HG03103 (cell line): ENCODE measurements around the gene CPEB3.
"Not testable (repeated sequence)": the region's sequence is repeated elsewhere in the genome, so short reads cannot be mapped to it uniquely, and the experiment has no call there.

Source experiments
- ATAC-seq: cut with Tn5 transposase; IDR thresholded peaks from one replicate; pipeline ENCODE4 v1.9.1; 2021; ENCODE audit warnings: low read depth; ENCODE audit not compliant: unreplicated experiment

CPEB3 gene

DNA sequence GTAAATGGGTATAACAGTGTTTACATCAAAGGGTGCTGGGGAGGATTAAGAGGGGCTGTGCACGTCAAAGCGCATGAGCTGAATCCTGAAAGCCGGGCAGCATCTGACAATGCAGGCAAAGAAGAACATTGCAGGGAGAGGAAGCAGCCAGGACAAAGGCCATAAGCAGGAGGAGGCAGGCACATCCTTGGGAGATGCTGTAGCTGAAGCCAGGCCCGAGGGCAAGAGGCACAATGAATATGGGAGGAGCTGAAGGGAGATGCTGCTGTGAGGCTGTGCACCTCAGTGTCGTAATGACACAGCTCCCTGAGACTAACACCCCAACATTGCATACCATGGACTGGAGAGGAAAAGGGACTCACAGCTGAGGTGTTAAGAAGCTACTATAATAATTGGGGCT is 238.1 kb downstream of the CPEB3 start:
- no peak for ATAC-seq

DNA sequence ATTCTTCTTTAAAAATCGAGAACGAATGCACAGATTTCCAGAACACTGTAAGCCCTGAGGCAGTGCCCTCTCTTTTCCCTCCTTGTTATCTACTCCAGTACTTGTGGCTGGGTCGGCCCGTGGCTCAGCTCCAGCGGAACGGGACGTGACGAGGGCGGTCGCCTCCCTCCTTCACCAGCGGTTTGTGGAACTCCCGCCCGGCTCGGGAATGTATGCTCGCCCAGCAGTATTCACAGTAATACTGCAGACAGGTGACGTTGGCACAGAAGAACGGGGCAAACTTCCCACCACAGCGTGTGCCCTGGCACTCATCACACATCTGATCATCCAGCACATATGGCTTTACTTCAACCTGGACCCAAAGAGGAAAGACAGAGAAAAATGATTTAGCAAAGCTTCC is 238.8 kb downstream of the CPEB3 start:
- no peak for ATAC-seq

- ATAC-seq: no peak
Measured at GRCh38 chr10:92047215-92047614, 243.7 kb downstream of the CPEB3 start.

DNA sequence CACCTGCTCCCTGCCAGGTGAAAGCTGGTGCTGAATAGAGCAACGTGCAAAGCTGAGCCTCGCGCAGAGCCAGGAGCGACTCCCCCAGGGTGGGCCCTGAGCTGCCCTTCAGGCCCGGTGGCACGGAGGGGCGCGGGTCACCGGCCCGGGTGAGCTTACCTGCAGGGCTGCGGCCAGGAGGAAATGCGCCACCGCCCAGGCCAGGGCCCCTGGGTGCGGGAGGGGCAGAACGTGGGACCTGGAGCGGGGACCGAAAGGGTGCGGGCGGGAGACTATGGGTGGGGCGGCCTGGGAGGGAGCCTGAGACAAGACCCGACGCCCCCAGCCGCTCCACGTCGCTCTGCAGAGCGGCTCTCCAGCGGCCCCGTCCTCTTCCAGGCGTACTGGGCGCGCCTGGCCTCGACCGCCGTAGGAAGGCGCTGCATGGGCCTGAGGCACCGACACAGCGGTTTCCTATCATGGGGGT is 245.2 kb downstream of the CPEB3 start:
- ATAC-seq: no peak

GRCh38 chr10:92042541-92042940 is 248.3 kb downstream of the CPEB3 start:
- no peak for ATAC-seq

GRCh38 chr10:92038949-92039348 is 251.9 kb downstream of the CPEB3 start:
- ATAC-seq: no peak

- not testable (repeated sequence) for ATAC-seq
Measured at GRCh38 chr10:92033070-92033469, 257.8 kb downstream of the CPEB3 start.

GRCh38 chr10:92031580-92031979 is 259.3 kb downstream of the CPEB3 start:
- no peak for ATAC-seq

DNA sequence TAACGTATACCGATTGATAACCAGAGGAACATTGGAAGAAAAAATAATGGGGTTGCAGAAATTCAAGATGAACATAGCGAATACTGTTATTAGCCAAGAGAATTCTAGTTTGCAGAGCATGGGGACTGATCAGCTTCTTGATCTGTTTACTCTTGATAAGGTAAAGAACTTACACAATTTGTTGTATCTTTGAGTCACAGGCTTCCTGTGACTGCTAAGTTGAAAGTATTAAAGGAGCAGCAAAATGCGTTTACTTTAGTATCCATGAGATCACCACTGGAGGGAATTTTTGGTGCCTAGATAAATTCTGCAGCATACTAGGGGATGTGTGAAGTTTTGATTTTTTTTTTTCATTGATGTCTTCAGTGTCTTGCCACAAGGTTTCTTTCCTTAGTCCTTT is 263.7 kb downstream of the CPEB3 start:
- ATAC-seq: no peak

DNA sequence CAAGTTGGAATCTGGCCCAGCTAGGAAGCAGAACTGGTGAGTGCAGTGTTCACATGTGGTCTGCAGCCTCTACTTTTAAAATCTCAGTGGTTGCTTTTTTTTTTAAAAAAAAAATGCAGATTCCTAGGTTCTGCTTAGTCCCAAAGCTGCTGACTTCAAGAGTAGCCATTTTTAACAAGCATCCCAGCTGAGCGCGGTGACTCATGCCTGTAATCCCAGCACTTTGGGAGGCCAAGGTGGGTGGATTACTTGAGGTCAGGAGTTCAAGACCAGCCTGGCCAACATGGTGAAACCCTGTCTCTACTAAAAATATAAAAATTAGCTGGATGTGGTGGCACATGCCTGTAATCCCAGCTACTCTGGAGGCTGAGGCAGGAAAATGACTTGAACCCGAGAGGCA is 265.5 kb downstream of the CPEB3 start:
- ATAC-seq: not testable (repeated sequence)

- ATAC-seq: no peak
Measured at GRCh38 chr10:92024700-92025099, 266.2 kb downstream of the CPEB3 start.

GRCh38 chr10:92014620-92015019 is 276.3 kb downstream of the CPEB3 start:
- no peak for ATAC-seq

- ATAC-seq: no peak
Measured at GRCh38 chr10:92011560-92012214, 279.2 kb downstream of the CPEB3 start.

DNA sequence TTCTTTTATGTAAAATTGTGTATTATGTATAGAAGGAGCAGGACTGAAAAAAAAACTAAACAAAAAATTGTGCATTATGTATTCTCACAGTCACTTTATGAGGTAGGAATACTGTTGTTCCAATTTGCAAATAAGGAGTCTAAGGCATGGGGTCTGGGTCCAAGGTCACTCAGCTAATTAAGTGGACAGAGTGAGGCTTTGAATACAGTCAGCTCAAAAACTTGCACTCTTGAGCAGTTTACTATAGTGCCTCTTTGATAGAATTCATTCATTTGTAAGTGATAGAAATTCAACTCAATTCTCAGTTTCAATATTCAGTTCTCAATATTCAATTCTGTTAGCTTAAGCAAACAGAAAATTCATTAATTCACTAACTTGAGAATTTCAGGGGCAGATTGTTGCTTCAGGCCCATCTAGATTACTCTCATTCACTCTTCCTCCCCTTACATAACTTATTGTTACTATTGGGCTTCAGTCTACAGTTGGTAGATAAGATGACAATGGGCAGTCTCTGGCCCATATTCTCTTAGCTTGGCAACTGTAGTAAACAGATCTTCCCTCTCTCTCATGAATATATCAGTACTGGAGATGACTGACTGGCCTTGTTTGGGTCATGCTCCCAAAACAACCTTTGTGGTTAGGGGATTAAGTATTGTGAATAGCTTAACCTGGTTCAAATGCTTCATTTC is 280.7 kb downstream of the CPEB3 start:
- no peak for ATAC-seq

- no peak for ATAC-seq
Measured at GRCh38 chr10:92009445-92009844, 281.4 kb downstream of the CPEB3 start.

- ATAC-seq: no peak
Measured at GRCh38 chr10:92005978-92006377, 284.9 kb downstream of the CPEB3 start.

- no peak for ATAC-seq
Measured at GRCh38 chr10:92003258-92003657, 287.6 kb downstream of the CPEB3 start.

GRCh38 chr10:92001995-92002394 is 288.9 kb downstream of the CPEB3 start:
- no peak for ATAC-seq

- ATAC-seq: no peak
Measured at GRCh38 chr10:92001581-92001980, 289.3 kb downstream of the CPEB3 start.
